GM18870 (cell line): Measurements from ENCODE around the gene EXOC3L1.

Experiments
- ATAC-seq: cut with Tn5 transposase; IDR thresholded peaks from one replicate; pipeline ENCODE4 v1.9.1; 2021; ENCODE audit warnings: moderate library complexity; ENCODE audit not compliant: unreplicated experiment

The EXOC3L1 gene, protein sequence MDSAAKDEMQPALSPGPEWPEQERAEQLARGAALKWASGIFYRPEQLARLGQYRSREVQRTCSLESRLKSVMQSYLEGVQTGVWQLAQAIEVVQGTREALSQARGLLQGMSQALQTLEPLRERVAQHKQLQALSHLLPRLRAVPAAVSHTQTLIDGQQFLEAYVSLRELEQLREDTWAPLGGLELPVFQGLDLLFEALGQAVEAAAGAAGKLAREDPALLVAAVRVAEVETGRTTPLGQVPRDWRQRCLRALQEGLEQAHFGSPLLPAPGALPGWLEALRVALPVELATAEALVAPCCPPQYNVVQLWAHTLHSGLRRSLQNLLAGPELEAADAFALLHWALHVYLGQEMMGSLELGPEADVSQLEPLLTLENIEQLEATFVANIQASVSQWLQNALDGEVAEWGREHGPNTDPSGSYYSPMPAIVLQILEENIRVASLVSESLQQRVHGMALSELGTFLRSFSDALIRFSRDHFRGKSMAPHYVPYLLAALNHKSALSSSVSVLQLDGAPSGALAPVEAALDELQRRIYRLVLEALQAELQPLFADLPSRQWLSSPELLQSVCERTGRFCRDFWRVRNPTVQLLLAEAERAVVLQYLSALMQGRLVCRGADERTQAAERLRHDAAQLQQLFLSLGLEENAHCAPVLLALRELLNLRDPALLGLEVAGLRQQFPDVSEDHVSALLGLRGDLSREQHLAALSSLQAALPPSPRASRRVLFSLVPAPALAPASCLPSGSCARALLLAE

GRCh38 chr16:67190041-67190440, at the start of gene EXOC3L1:
TSS of gene EXOC3L1 (minus strand) at chr16:67190136. CDS start at chr16:67189676, 460 bp downstream.
- no peak for ATAC-seq

DNA sequence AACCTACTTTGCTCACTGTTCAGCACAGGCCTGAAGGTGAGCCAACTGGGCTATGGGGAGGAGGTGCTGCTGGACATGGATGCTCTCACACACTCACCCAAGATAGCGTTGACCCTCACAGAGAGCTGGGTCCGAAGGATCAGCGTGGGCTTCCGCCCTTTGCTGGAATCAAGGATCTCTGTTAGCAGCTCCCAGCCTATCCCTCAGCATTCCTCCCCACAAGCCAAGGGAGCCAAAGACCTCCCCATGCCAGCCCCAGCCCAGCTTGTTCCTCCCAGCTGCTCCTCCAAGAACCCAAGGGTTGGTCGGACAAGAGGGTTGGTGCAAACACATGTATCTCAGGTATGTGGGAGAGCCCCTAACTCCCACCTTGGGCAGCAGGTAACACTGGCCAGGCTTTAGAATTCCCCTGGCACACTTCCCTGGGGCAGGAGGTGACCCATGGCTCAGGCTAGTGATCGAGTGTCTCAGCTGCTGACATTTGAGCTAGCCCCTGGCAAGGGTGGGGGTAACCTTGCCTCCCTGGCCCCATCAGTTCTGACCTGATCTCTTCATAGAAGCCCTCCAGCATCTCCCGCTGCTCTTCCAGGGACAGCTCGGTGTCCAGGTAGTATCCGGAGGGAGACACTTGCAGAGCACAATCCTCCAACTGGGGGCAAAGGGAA, 49.0 kb upstream of the EXOC3L1 start:
- ATAC-seq, result no peak

- ATAC-seq, result no peak
Observed at GRCh38 chr16:67238278-67238575, 48.3 kb upstream of the EXOC3L1 start.

DNA sequence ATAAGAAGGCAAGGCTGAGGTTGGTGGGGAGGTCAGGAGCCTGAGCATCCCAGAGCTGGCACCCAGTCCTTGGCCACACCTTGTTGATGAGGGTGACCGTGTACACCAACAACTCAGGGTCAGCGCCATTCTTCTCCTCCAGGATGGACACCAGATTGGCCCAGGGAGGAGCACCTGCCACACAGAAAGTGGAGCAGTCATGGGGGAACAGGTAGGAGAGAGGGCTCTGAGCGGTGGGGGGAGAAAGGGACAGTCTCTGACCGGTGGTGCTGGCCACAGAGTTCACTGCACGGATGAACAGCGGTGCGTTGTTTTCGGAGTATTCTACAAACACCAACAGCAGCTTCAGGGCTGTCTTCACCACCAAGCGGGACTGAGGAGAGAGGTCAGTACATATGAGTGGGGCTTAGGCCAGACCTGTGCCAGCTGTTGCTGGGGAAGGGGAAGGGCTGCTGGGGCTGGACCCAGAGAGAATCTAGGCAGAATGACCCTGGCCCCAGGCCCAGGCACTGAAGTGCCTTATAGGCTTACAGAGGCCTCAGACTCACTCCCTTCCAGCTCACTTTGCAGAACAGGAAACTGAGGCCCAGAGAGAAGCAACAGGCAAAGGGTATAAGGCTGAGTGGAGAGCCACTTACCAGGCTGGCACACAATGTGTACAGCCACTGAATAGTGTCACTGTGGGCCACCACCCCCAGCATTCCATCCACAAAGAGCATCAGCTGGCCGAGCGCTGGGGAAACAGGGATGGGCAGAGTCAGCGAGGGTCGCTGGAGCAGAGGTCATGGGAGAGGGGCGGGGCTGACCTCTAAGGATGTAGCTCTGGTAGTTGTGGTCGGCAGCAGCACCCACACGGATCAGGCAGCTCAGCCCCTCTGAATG, 47.7 kb upstream of the EXOC3L1 start:
- no peak for ATAC-seq

DNA sequence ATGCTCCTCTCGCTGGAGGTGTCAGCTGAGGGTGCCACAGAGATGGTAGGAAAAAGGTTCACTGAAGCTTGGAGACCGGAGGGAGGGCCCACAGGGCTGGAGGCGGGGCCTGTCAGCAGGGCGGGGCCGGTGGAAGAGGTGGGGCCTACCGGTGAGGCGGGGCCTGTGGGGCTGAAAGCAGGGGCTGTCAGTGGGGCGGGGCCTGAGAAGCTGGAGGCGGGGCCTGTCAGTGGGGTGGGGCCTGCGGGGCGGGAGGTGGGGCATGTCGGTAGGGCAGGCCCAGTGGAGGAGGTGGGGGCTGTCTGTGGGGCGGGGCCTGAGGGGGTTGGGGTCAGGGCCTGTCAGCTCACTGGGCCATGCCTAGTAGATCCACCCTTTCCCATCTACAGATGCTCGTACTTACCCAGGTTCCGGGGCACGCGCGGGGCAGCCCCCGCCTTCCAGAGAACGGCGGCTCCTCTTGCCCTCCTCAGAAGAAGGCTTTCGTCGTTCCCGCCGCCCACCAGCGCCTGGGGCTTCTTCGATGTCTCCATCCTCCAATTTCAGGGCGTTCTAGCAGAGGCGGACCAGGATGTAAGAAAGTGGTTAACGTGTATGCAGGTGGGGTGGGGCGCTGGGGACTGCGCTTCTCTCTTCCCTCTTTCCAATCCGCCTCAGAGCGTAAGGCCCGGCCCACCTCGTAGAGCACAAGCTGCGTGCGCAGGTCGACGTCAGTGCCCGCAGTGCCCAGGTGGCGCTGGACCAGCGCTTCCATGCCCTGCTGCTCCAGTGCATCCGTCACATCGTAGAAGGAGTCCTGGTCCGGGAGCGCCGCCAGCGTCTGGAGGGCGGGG, 46.8 kb upstream of the EXOC3L1 start:
- ATAC-seq, result no peak

DNA sequence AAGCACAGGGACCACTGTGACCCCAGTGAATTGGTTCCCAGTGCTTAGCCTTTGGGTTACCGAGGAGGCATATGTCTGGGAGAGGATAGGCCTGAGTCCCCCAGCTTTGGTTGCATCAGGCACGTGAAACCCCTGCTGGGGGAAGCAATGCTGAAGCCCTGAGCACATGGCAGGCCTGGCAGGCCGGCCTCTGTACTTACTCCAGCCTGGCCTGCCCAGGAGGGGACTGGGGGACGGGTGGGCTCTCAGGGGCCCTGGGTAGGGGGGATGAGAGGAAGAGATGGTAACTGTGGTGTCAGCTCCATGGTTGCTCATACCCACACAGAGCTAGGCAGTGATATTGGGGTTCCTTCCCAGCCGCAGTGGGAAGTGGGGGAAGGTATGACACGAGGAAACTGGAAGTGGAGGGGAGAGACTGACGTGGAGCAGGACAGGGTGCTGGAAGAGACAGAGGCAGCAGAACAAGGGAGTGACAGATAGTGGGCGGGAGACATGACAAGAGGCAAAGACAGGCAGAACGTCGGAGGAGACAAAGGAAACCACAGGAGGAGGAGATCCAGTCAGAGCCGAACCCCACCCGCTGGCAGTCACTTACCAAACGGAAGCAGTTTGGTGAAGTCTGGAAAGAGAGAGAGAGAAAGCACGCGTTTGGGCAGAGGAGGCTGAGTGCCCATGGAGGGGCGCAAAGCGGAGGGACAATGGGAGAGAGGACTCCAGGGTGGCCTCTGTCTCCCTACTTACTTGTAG, 46.1 kb upstream of the EXOC3L1 start:
- ATAC-seq, result no peak

DNA sequence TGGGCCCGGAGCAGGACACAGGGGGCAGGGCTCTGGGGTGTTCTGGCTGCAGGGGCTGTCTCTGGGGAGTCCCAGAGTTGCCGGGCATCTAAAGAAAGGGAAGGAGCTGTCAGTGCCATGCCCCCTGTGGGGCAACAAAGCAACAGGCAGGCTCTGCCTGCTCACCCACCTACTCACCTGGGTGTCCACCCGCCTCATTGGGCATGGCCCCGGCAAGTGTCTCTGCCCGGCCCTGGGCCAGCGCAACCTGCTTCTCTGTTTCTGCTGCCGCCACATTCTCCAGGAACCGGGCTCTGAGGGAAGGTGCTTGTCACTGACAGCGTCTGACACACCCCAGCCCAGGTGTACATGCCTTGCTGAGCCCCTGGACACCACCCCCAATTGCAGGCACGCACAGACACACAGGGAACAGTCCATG, 44.3 kb upstream of the EXOC3L1 start:
- no peak for ATAC-seq

DNA sequence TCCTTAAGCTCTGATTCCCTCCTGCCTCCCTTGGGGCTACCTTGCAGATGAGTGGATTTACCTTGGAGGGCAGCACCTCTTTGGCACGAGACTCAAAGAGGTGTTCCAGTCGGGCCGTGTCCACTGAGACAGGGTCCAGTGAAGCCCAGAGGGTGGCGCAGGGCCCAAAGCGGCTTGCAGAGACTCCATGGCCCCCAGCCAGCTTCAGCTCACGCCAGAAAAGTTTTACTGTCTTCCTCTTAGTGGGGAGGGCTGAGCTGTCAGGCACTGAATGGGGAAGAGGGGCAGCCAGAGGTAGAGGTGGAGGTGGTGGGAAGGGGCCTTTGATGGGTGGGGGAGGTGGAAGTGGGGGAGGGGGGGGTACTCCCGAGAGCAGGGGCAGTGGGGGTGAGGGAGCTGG, 43.7 kb upstream of the EXOC3L1 start:
- no peak for ATAC-seq

- no peak for ATAC-seq
Observed at GRCh38 chr16:67230809-67231660, 41.1 kb upstream of the EXOC3L1 start.

DNA sequence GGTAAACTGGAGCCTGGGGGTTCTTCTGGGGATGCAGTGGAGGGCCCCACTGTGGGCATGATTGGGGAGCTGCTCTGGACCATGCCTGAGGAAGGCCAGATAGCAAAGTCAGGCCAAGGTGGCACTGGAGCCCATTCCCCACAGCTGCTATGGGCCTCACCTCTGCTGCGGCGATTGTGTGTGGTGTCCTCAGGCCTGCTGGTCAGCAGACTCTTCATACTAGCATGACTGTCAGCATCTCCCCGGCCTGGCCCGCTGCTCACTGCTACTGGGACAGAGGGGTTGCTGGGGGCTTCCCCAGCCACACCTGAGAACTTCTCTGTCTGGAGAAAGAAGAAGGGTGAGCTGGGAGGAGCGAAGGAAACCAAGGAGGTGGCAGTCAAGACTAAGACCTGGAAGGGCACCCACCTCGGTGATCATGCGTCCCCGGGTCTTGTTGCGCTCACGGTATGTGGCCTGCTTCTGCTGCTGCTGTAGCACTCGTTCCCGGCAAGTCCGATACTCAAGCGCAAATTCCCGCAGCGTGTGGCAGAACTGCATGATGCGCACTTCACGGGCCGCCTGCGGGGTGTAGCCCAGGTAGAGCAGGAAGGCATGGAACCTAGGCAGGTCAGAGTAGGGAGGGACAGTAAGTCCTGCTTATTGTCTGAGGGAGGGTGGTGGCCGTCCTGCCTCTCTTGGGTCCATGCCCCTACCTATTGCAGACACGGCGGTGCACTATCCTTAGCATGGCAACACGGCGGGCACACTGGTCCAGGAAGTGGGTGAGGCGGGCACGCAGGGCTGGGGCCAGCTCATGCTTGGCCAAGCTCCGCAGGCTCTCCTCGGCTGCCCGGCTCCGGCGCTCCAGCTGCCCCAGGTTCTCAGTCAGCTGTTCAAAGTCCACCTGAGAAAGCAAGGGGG, 40.2 kb upstream of the EXOC3L1 start:
- no peak for ATAC-seq

DNA sequence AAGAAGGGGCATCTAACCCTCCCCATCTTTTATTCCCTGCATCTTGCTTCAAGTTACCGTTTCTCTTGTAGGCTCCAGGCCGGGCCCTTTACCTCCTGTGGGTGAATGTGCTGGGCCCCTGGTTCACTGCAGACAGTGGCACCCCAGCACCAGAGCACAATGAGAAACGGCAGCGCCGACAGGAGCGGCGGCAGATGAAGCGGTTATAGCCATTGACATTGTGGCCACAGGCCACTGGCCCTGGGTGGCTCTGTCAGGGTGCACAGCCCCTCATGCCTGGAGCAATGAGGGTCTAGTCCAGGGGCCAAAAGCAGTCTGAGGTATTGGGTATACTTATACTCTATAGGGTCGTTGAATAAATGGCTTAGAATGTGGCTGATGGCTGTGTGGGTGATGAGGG, 39.0 kb upstream of the EXOC3L1 start:
- no peak for ATAC-seq

- no peak for ATAC-seq
Observed at GRCh38 chr16:67228034-67228785, 38.3 kb upstream of the EXOC3L1 start.

DNA sequence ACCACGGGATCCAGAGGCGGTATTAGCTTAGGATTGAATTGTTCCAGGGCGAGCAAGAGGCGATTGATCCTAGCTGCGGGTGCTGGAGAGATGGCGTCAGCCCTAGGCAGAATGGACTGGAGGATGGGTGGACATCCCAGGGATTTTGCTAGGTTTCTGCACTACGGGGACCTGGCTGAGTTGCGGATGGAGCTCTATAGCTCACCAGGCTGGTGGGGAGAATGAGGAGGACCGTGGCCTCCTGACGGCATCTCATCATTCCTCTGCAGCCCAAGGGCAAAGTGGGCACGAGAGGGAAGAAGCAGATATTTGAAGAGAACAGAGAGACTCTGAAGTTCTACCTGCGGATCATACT, 37.6 kb upstream of the EXOC3L1 start:
- no peak for ATAC-seq

GRCh38 chr16:67226804-67227566, 37.0 kb upstream of the EXOC3L1 start, which contains the start of gene TMEM208:
TSS of gene TMEM208 (plus strand) at chr16:67227130. CDS start at chr16:67227219, 89 bp downstream.
- ATAC-seq, result peak; percentile 71

- no peak for ATAC-seq
Observed at GRCh38 chr16:67226295-67226803, 36.4 kb upstream of the EXOC3L1 start.

DNA sequence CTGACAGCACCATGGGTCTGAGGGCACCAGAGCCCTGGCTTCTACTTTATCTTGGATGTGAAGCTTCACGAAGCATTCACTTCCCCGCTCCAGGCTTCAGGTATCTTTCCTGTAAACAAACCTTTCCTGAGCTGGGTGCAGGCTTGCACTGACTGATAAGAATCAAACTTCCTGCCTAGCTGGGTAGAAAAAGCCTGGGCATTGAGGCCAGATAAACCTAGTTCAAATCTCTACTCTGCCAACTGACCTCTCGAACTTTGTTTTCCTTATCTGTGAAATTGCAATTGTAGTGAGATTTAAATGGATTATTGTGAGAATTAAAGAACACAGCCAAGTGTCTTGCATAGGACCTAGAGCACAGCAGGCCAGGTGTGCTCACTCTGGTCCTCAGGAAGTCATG, 34.1 kb upstream of the EXOC3L1 start:
- no peak for ATAC-seq
